Measurements from ENCODE around the gene SLC4A8.

The SLC4A8 gene

GRCh38 chr12:51519755-51520154 lies 95.1 kb downstream of the SLC4A8 start:
- no peaks in the 10 kb centered on the region for H3K4me1 ChIP-seq (ENCODE audit: control insufficient read depth, insufficient read depth, low read length)
- WGBS, 2 experiments = 93 to 96% methylated on average over 2 of the region's 2 CpGs
- no peak overlapping the region for H3K27ac ChIP-seq (ENCODE audit: insufficient read depth, low read depth, low read length, poor library complexity, severe bottlenecking)
- H3K9me3 ChIP-seq (ENCODE audit: control insufficient read depth, low read length) = no peaks in the 10 kb centered on the region
- H3K27me3 ChIP-seq (ENCODE audit: control insufficient read depth, insufficient read depth, low read length, poor library complexity, severe bottlenecking) = no peaks in the 10 kb centered on the region
- no peak overlapping the region for H3K4me3 ChIP-seq (ENCODE audit: insufficient read depth, low read depth, low read length)
- no peaks in the 10 kb centered on the region for H3K36me3 ChIP-seq (ENCODE audit: control insufficient read depth, insufficient read depth, low read length)

- Histone ChIP-seq H3K9me3 (ENCODE audit: control insufficient read depth, low read length) (no peaks in the 10 kb centered on the region), H3K4me1 (ENCODE audit: control insufficient read depth, insufficient read depth, low read length) (no peaks in the 10 kb centered on the region), H3K27me3 (ENCODE audit: control insufficient read depth, insufficient read depth, low read length, poor library complexity, severe bottlenecking) (no peaks in the 10 kb centered on the region), H3K36me3 (ENCODE audit: control insufficient read depth, insufficient read depth, low read length) (no peaks in the 10 kb centered on the region), H3K27ac (ENCODE audit: insufficient read depth, low read depth, low read length, poor library complexity, severe bottlenecking) (no peak overlapping the region), H3K4me3 (ENCODE audit: insufficient read depth, low read depth, low read length) (no peak overlapping the region)
- 76 to 77% methylated on average over 13 of the region's 13 CpGs for WGBS, 2 experiments
Observed at GRCh38 chr12:51520576-51521325, 96.1 kb downstream of the SLC4A8 start.

GRCh38 chr12:51521554-51522276 lies 97.1 kb downstream of the SLC4A8 start:
- Histone ChIP-seq H3K27me3 (ENCODE audit: control insufficient read depth, insufficient read depth, low read length, poor library complexity, severe bottlenecking) (no peaks in the 10 kb centered on the region), H3K4me3 (ENCODE audit: insufficient read depth, low read depth, low read length) (no peak overlapping the region), H3K36me3 (ENCODE audit: control insufficient read depth, insufficient read depth, low read length) (no peaks in the 10 kb centered on the region), H3K4me1 (ENCODE audit: control insufficient read depth, insufficient read depth, low read length) (no peaks in the 10 kb centered on the region), H3K9me3 (ENCODE audit: control insufficient read depth, low read length) (no peaks in the 10 kb centered on the region), H3K27ac (ENCODE audit: insufficient read depth, low read depth, low read length, poor library complexity, severe bottlenecking) (no peak overlapping the region)
- 94 to 95% methylated on average over 9 of the region's 9 CpGs for WGBS, 2 experiments

- no peaks in the 10 kb centered on the region for H3K27me3 ChIP-seq (ENCODE audit: control insufficient read depth, insufficient read depth, low read length, poor library complexity, severe bottlenecking)
- H3K4me3 ChIP-seq (ENCODE audit: insufficient read depth, low read depth, low read length) = no peak overlapping the region
- WGBS, 2 experiments = 92 to 96% methylated on average over 5 of the region's 5 CpGs
- no peaks in the 10 kb centered on the region for H3K9me3 ChIP-seq (ENCODE audit: control insufficient read depth, low read length)
- H3K4me1 ChIP-seq (ENCODE audit: control insufficient read depth, insufficient read depth, low read length) = no peaks in the 10 kb centered on the region
- no peak overlapping the region for H3K27ac ChIP-seq (ENCODE audit: insufficient read depth, low read depth, low read length, poor library complexity, severe bottlenecking)
- H3K36me3 ChIP-seq (ENCODE audit: control insufficient read depth, insufficient read depth, low read length) = no peaks in the 10 kb centered on the region
Observed at GRCh38 chr12:51522696-51523095, 98.1 kb downstream of the SLC4A8 start.

- WGBS, 2 experiments = 87 to 94% methylated on average over 6 of the region's 6 CpGs
- Histone ChIP-seq H3K36me3 (ENCODE audit: control insufficient read depth, insufficient read depth, low read length) (no peaks in the 10 kb centered on the region), H3K4me3 (ENCODE audit: insufficient read depth, low read depth, low read length) (no peak overlapping the region), H3K27me3 (ENCODE audit: control insufficient read depth, insufficient read depth, low read length, poor library complexity, severe bottlenecking) (no peaks in the 10 kb centered on the region), H3K9me3 (ENCODE audit: control insufficient read depth, low read length) (no peaks in the 10 kb centered on the region), H3K27ac (ENCODE audit: insufficient read depth, low read depth, low read length, poor library complexity, severe bottlenecking) (no peak overlapping the region), H3K4me1 (ENCODE audit: control insufficient read depth, insufficient read depth, low read length) (no peaks in the 10 kb centered on the region)
Observed at GRCh38 chr12:51524386-51524901, 99.8 kb downstream of the SLC4A8 start.

GRCh38 chr12:51525518-51525917 lies 100.9 kb downstream of the SLC4A8 start:
- no peaks in the 10 kb centered on the region for H3K4me1 ChIP-seq (ENCODE audit: control insufficient read depth, insufficient read depth, low read length)
- no peaks in the 10 kb centered on the region for H3K36me3 ChIP-seq (ENCODE audit: control insufficient read depth, insufficient read depth, low read length)
- H3K27me3 ChIP-seq (ENCODE audit: control insufficient read depth, insufficient read depth, low read length, poor library complexity, severe bottlenecking) = no peaks in the 10 kb centered on the region
- 90 to 93% methylated on average over 11 of the region's 11 CpGs for whole genome bisulfite sequencing, 2 experiments
- no peak overlapping the region for H3K27ac ChIP-seq (ENCODE audit: insufficient read depth, low read depth, low read length, poor library complexity, severe bottlenecking)
- no peaks in the 10 kb centered on the region for H3K9me3 ChIP-seq (ENCODE audit: control insufficient read depth, low read length)
- no peak overlapping the region for H3K4me3 ChIP-seq (ENCODE audit: insufficient read depth, low read depth, low read length)

GRCh38 chr12:51527966-51528365 lies 103.3 kb downstream of the SLC4A8 start:
- WGBS, 2 experiments = 93 to 95% methylated on average over 3 of the region's 3 CpGs
- Histone ChIP-seq H3K9me3 (ENCODE audit: control insufficient read depth, low read length) (no peaks in the 10 kb centered on the region), H3K27ac (ENCODE audit: insufficient read depth, low read depth, low read length, poor library complexity, severe bottlenecking) (no peak overlapping the region), H3K4me3 (ENCODE audit: insufficient read depth, low read depth, low read length) (no peak overlapping the region), H3K36me3 (ENCODE audit: control insufficient read depth, insufficient read depth, low read length) (no peaks in the 10 kb centered on the region), H3K4me1 (ENCODE audit: control insufficient read depth, insufficient read depth, low read length) (no peaks in the 10 kb centered on the region), H3K27me3 (ENCODE audit: control insufficient read depth, insufficient read depth, low read length, poor library complexity, severe bottlenecking) (no peaks in the 10 kb centered on the region)

GRCh38 chr12:51528852-51529650 lies 104.4 kb downstream of the SLC4A8 start:
- no peak overlapping the region for H3K27ac ChIP-seq (ENCODE audit: insufficient read depth, low read depth, low read length, poor library complexity, severe bottlenecking)
- H3K4me1 ChIP-seq (ENCODE audit: control insufficient read depth, insufficient read depth, low read length) = no peaks in the 10 kb centered on the region
- no peaks in the 10 kb centered on the region for H3K9me3 ChIP-seq (ENCODE audit: control insufficient read depth, low read length)
- WGBS, 2 experiments = 90 to 94% methylated on average over 6 of the region's 6 CpGs
- no peak overlapping the region for H3K4me3 ChIP-seq (ENCODE audit: insufficient read depth, low read depth, low read length)
- H3K27me3 ChIP-seq (ENCODE audit: control insufficient read depth, insufficient read depth, low read length, poor library complexity, severe bottlenecking) = no peaks in the 10 kb centered on the region
- no peaks in the 10 kb centered on the region for H3K36me3 ChIP-seq (ENCODE audit: control insufficient read depth, insufficient read depth, low read length)

- H3K36me3 ChIP-seq (ENCODE audit: control insufficient read depth, insufficient read depth, low read length) = no peaks in the 10 kb centered on the region
- H3K27me3 ChIP-seq (ENCODE audit: control insufficient read depth, insufficient read depth, low read length, poor library complexity, severe bottlenecking) = no peaks in the 10 kb centered on the region
- no peaks in the 10 kb centered on the region for H3K4me1 ChIP-seq (ENCODE audit: control insufficient read depth, insufficient read depth, low read length)
- WGBS, 2 experiments = 95 to 97% methylated on average over 3 of the region's 3 CpGs
- no peak overlapping the region for H3K4me3 ChIP-seq (ENCODE audit: insufficient read depth, low read depth, low read length)
- H3K27ac ChIP-seq (ENCODE audit: insufficient read depth, low read depth, low read length, poor library complexity, severe bottlenecking) = no peak overlapping the region
- no peaks in the 10 kb centered on the region for H3K9me3 ChIP-seq (ENCODE audit: control insufficient read depth, low read length)
Observed at GRCh38 chr12:51529651-51529970, 105.0 kb downstream of the SLC4A8 start.

GRCh38 chr12:51530208-51530607 lies 105.6 kb downstream of the SLC4A8 start:
- Histone ChIP-seq H3K4me1 (ENCODE audit: control insufficient read depth, insufficient read depth, low read length) (no peaks in the 10 kb centered on the region), H3K4me3 (ENCODE audit: insufficient read depth, low read depth, low read length) (no peak overlapping the region), H3K27ac (ENCODE audit: insufficient read depth, low read depth, low read length, poor library complexity, severe bottlenecking) (no peak overlapping the region), H3K27me3 (ENCODE audit: control insufficient read depth, insufficient read depth, low read length, poor library complexity, severe bottlenecking) (no peaks in the 10 kb centered on the region), H3K9me3 (ENCODE audit: control insufficient read depth, low read length) (no peaks in the 10 kb centered on the region), H3K36me3 (ENCODE audit: control insufficient read depth, insufficient read depth, low read length) (no peaks in the 10 kb centered on the region)
- 93% methylated on average over 4 of the region's 4 CpGs for WGBS, 2 experiments

Data from ectodermal cell (in vitro differentiated cells).